Liver (tissue), 9 donors: Measurements from ENCODE around the gene TRO. TPM values are rescaled to one million over a fixed set of nuclear protein-coding genes. Genes with fewer than 3 reads are reported as not detected.

Source experiments
- DNase-seq: peaks from one replicate; pipeline ENCODE4 v3.0.0-alpha.2; 2017; ENCODE audit warnings: low spot score
- H3K27ac ChIP-seq, 2 donors: one replicate each; pipeline ENCODE4 v1.7.0; 2013; ENCODE audit warnings: inconsistent platforms in 2 of 2, low read length in 2 of 2, control low read depth in 1 of 2, low read depth in 1 of 2, mild to moderate bottlenecking in 1 of 2
- H3K27me3 ChIP-seq, 4 donors: one replicate each; pipeline versions ENCODE4 v1.6.1 to v1.7.0; 2013; ENCODE audit warnings: low read length in 3 of 4, inconsistent platforms in 1 of 4, mild to moderate bottlenecking in 1 of 4, moderate library complexity in 1 of 4; ENCODE audit not compliant: control insufficient read depth in 4 of 4, insufficient read depth in 4 of 4
- H3K36me3 ChIP-seq, 4 donors: one replicate each; pipeline versions ENCODE4 v1.6.1 to v1.7.0; 2013; ENCODE audit warnings: low read length in 3 of 4, mild to moderate bottlenecking in 3 of 4, low read depth in 1 of 4, moderate library complexity in 1 of 4; ENCODE audit not compliant: control insufficient read depth in 4 of 4, insufficient read depth in 3 of 4
- H3K4me1 ChIP-seq, 4 donors: one replicate each; pipeline versions ENCODE4 v1.6.1 to v1.7.0; 2013; ENCODE audit warnings: low read length in 3 of 4, mild to moderate bottlenecking in 3 of 4, moderate library complexity in 1 of 4; ENCODE audit not compliant: control insufficient read depth in 4 of 4, insufficient read depth in 4 of 4
- H3K4me3 ChIP-seq, 3 donors: one replicate each; pipeline versions ENCODE4 v1.6.1 to v1.7.0; 2013; ENCODE audit warnings: low read length in 3 of 3, control low read depth in 1 of 3, low read depth in 1 of 3, mild to moderate bottlenecking in 1 of 3
- H3K9ac ChIP-seq, 2 donors: one replicate each; pipeline ENCODE4 v1.7.0; 2013; ENCODE audit warnings: low read length in 2 of 2, mild to moderate bottlenecking in 2 of 2, moderate library complexity in 2 of 2, control low read depth in 1 of 2, low read depth in 1 of 2
- H3K9me3 ChIP-seq, 4 donors: one replicate each; pipeline versions ENCODE4 v1.6.1 to v1.7.0; 2013; ENCODE audit warnings: low read length in 3 of 4; ENCODE audit not compliant: control insufficient read depth in 4 of 4
- ATF3 ChIP-seq: IDR thresholded peaks from 2 replicates; pipeline ENCODE4 v1.6.1; 2016; ENCODE audit warnings: antibody characterized with exemption
- EGR1 ChIP-seq, 2 donors: IDR thresholded peaks; 2 replicates each; pipeline ENCODE4 v1.6.1; 2016 to 2018; ENCODE audit warnings: antibody characterized with exemption in 2 of 2, low read depth in 2 of 2
- FOXA1 ChIP-seq: IDR thresholded peaks from 2 replicates; pipeline ENCODE4 v1.6.1; 2016; ENCODE audit warnings: antibody characterized with exemption
- FOXA2 ChIP-seq: IDR thresholded peaks from 2 replicates; pipeline ENCODE4 v1.6.1; 2016; ENCODE audit warnings: antibody characterized with exemption
- GABPA ChIP-seq, 2 donors: IDR thresholded peaks in 1 of 2; conservative IDR thresholded peaks in 1 of 2; 2 replicates each; pipeline ENCODE4 v1.6.1; 2016; ENCODE audit warnings: antibody characterized with exemption in 2 of 2, mild to moderate bottlenecking in 1 of 2, moderate library complexity in 1 of 2
- HNF4A ChIP-seq, 2 donors: conservative IDR thresholded peaks; 2 replicates each; pipeline ENCODE4 v1.6.1; 2016; ENCODE audit warnings: antibody characterized with exemption in 2 of 2, mild to moderate bottlenecking in 2 of 2
- HNF4G ChIP-seq: IDR thresholded peaks from 2 replicates; pipeline ENCODE4 v1.6.1; 2016; ENCODE audit warnings: antibody characterized with exemption
- JUND ChIP-seq, 2 donors: IDR thresholded peaks; 2 replicates each; pipeline ENCODE4 v1.6.1; 2016; ENCODE audit warnings: antibody characterized with exemption in 2 of 2
- NR2F2 ChIP-seq: IDR thresholded peaks from 2 replicates; pipeline ENCODE4 v1.6.1; 2016; ENCODE audit warnings: antibody characterized with exemption
- RAD21 ChIP-seq, 2 donors: IDR thresholded peaks; 2 replicates each; pipeline ENCODE4 v1.6.1; 2016; ENCODE audit warnings: antibody characterized with exemption in 2 of 2, mild to moderate bottlenecking in 2 of 2
- RXRA ChIP-seq, 2 donors: IDR thresholded peaks; 2 replicates each; pipeline ENCODE4 v1.6.1; 2017 to 2018; ENCODE audit warnings: antibody characterized with exemption in 2 of 2, mild to moderate bottlenecking in 1 of 2
- SP1 ChIP-seq: IDR thresholded peaks from 2 replicates; pipeline ENCODE4 v1.6.1; 2018; ENCODE audit warnings: antibody characterized with exemption, mild to moderate bottlenecking
- TAF1 ChIP-seq: conservative IDR thresholded peaks from 2 replicates; pipeline ENCODE4 v1.6.1; 2016; ENCODE audit warnings: antibody characterized with exemption, mild to moderate bottlenecking
- YY1 ChIP-seq: IDR thresholded peaks from 2 replicates; pipeline ENCODE4 v1.6.1; 2016; ENCODE audit warnings: antibody characterized with exemption, mild to moderate bottlenecking
- ZBTB33 ChIP-seq: IDR thresholded peaks from 2 replicates; pipeline ENCODE4 v1.6.1; 2016; ENCODE audit warnings: antibody characterized with exemption
- WGBS: extraction: QIAGEN DNeasy Blood & Tissue Kit; methylation state at CpG from one replicate; pipeline ENCODE4 v1.1.7; 2013; 5-methylcytosine and 5-hydroxymethylcytosine counted together
- polyA plus RNA-seq, 2 donors: library from polyadenylated mRNA; stranded (reverse) in 1 of 2; unstranded in 1 of 2; fragments of 200-250 nt in 1 of 2; fragments of >200 nt in 1 of 2; fragmentation: Nextera tagmentation in 1 of 2; extraction: Ambion mirVana in 1 of 2; gene quantifications; one replicate each; pipeline versions ENCODE4 v1.2.1 to v1.2.3, GENCODE V29; 2013 to 2015
- total RNA-seq, 2 donors: library from RNA; depleted of rRNA; stranded (reverse); fragments of >200 nt; gene quantifications; one replicate each; pipeline ENCODE4 v1.2.3, GENCODE V29; 2014
- TF ChIP-seq, protein P1 (sequence below): fragments of 150-350 bp; IDR thresholded peaks from 2 replicates; pipeline ENCODE4 v1.5.1; 2017; ENCODE audit warnings: improper control_type of control experiment, low read depth, low read length; ENCODE audit not compliant: missing input control
- TF ChIP-seq, protein P2 (sequence below): IDR thresholded peaks from 2 replicates; pipeline ENCODE4 v1.6.1; 2016; ENCODE audit warnings: antibody characterized with exemption
- TF ChIP-seq, protein P3 (sequence below): IDR thresholded peaks from 2 replicates; pipeline ENCODE4 v1.6.1; 2016; ENCODE audit warnings: antibody characterized with exemption, mild to moderate bottlenecking
- donor health status: healthy.
- donor health status: healthy.
- donor health status: healthy.
- donor health status: healthy.
- donor health status: healthy.

Gene TRO
- total and polyA plus RNA-seq, 4 donors = 0.35 to 5.3 (median 1.3) TPM

GRCh38 chrX:54928876-54929275 lies 8.3 kb downstream of the TRO start:
- Histone ChIP-seq H3K27me3 (peaks cover 0 to 3% (median 0%) of the 10 kb centered on the region in 4 donors), H3K9me3 (peaks cover 0 to 3% (median 1%) of the 10 kb centered on the region in 4 donors), H3K4me3 (no peak overlapping the region), H3K9ac (no peak overlapping the region), H3K27ac (no peak overlapping the region), H3K36me3 (peaks cover 0 to 14% (median 11%) of the 10 kb centered on the region in 4 donors), H3K4me1 (no peaks in the 10 kb centered on the region)
- TF ChIP-seq GABPA (IDR thresholded peaks at IDR 0.05 in 1 of 2, conservative IDR thresholded peaks at IDR 0.05 in 1 of 2) = no peak
- TF ChIP-seq ATF3 = no peak
- no peak for TF ChIP-seq HNF4A (conservative IDR thresholded peaks at IDR 0.05)
- no peak for TF ChIP-seq YY1
- TF ChIP-seq, protein P1, sequence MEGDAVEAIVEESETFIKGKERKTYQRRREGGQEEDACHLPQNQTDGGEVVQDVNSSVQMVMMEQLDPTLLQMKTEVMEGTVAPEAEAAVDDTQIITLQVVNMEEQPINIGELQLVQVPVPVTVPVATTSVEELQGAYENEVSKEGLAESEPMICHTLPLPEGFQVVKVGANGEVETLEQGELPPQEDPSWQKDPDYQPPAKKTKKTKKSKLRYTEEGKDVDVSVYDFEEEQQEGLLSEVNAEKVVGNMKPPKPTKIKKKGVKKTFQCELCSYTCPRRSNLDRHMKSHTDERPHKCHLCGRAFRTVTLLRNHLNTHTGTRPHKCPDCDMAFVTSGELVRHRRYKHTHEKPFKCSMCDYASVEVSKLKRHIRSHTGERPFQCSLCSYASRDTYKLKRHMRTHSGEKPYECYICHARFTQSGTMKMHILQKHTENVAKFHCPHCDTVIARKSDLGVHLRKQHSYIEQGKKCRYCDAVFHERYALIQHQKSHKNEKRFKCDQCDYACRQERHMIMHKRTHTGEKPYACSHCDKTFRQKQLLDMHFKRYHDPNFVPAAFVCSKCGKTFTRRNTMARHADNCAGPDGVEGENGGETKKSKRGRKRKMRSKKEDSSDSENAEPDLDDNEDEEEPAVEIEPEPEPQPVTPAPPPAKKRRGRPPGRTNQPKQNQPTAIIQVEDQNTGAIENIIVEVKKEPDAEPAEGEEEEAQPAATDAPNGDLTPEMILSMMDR = no peak
- TF ChIP-seq, protein P2, sequence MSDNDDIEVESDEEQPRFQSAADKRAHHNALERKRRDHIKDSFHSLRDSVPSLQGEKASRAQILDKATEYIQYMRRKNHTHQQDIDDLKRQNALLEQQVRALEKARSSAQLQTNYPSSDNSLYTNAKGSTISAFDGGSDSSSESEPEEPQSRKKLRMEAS = no peak
- TF ChIP-seq NR2F2 = no peak
- TF ChIP-seq SP1 = no peak
- no peak for TF ChIP-seq ZBTB33
- no peak for TF ChIP-seq HNF4G
- no peak for TF ChIP-seq FOXA2
- WGBS = 94% methylated on average over 3 of the region's 3 CpGs
- DNase-seq = no peak

DNA sequence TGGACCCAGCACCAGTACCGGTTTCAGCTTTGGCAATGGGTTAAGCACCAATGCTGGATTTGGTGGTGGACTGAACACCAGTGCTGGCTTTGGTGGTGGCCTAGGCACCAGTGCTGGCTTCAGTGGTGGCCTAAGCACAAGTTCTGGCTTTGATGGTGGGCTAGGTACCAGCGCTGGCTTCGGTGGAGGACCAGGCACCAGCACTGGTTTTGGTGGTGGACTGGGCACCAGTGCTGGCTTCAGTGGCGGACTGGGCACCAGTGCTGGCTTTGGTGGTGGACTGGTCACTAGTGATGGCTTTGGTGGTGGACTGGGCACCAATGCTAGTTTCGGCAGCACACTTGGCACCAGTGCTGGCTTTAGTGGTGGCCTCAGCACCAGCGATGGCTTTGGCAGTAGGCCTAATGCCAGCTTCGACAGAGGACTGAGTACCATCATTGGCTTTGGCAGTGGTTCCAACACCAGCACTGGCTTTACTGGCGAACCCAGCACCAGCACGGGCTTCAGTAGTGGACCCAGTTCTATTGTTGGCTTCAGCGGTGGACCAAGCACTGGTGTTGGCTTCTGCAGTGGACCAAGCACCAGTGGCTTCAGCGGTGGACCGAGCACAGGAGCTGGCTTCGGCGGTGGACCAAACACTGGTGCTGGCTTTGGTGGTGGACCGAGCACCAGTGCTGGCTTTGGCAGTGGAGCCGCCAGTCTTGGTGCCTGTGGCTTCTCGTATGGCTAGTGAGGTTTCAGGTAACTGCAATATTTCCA lies 9.8 kb downstream of the TRO start:
- DNase-seq = no peak

More for the DNA sequence above, 9.8 kb downstream of the TRO start:
- Histone ChIP-seq H3K4me3 (no peak overlapping the region), H3K9ac (no peak overlapping the region), H3K4me1 (no peaks in the 10 kb centered on the region), H3K9me3 (peaks cover 0 to 3% (median 1%) of the 10 kb centered on the region in 4 donors), H3K36me3 (peaks cover 0 to 18% (median 15%) of the 10 kb centered on the region in 4 donors), H3K27ac (no peak overlapping the region), H3K27me3 (peaks cover 0 to 3% (median 0%) of the 10 kb centered on the region in 4 donors)
- 94% methylated on average over 17 of the region's 17 CpGs for WGBS
- TF ChIP-seq RAD21 (IDR thresholded peaks at IDR 0.05) (no peak), JUND (IDR thresholded peaks at IDR 0.05) (no peak), HNF4A (conservative IDR thresholded peaks at IDR 0.05) (no peak), SP1 (no peak), RXRA (IDR thresholded peaks at IDR 0.05) (no peak), YY1 (no peak), EGR1 (IDR thresholded peaks at IDR 0.05; ENCODE audit: low read depth in 2 of 2) (no peak), FOXA1 (no peak), ATF3 (no peak), ZBTB33 (no peak), NR2F2 (no peak), GABPA (IDR thresholded peaks at IDR 0.05 in 1 of 2, conservative IDR thresholded peaks at IDR 0.05 in 1 of 2) (no peak), FOXA2 (no peak), TAF1 (no peak)
- TF ChIP-seq, protein P3, sequence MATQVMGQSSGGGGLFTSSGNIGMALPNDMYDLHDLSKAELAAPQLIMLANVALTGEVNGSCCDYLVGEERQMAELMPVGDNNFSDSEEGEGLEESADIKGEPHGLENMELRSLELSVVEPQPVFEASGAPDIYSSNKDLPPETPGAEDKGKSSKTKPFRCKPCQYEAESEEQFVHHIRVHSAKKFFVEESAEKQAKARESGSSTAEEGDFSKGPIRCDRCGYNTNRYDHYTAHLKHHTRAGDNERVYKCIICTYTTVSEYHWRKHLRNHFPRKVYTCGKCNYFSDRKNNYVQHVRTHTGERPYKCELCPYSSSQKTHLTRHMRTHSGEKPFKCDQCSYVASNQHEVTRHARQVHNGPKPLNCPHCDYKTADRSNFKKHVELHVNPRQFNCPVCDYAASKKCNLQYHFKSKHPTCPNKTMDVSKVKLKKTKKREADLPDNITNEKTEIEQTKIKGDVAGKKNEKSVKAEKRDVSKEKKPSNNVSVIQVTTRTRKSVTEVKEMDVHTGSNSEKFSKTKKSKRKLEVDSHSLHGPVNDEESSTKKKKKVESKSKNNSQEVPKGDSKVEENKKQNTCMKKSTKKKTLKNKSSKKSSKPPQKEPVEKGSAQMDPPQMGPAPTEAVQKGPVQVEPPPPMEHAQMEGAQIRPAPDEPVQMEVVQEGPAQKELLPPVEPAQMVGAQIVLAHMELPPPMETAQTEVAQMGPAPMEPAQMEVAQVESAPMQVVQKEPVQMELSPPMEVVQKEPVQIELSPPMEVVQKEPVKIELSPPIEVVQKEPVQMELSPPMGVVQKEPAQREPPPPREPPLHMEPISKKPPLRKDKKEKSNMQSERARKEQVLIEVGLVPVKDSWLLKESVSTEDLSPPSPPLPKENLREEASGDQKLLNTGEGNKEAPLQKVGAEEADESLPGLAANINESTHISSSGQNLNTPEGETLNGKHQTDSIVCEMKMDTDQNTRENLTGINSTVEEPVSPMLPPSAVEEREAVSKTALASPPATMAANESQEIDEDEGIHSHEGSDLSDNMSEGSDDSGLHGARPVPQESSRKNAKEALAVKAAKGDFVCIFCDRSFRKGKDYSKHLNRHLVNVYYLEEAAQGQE = no peak
- TF ChIP-seq, protein P1 = no peak
